Esophagus squamous epithelium (tissue), 4 donors: ENCODE data around the gene RSPH9.

Experiments
- CTCF ChIP-seq, 6 experiments: fragments of 450-650 bp in 4 of 6; fragments of 200-600 bp in 2 of 6; sonication (generic) in 2 of 6; IDR thresholded peaks; one replicate each; pipeline ENCODE4 v1.5.1; 2016 to 2019; ENCODE audit warnings: antibody characterized with exemption in 6 of 6, mild to moderate bottlenecking in 4 of 6, moderate library complexity in 4 of 6
- POLR2A ChIP-seq, 4 donors: fragments of 450-650 bp; IDR thresholded peaks; one replicate each; pipeline ENCODE4 v1.6.1; 2017; ENCODE audit warnings: antibody characterized with exemption in 4 of 4, mild to moderate bottlenecking in 4 of 4, moderate library complexity in 3 of 4

- TF ChIP-seq POLR2A (IDR thresholded peaks at IDR 0.05) (peak in 1 of 4 donors; percentile 36), CTCF (IDR thresholded peaks at IDR 0.05) (no peak)
These were observed 58.0 kb downstream of the RSPH9 start for GRCh38 chr6:43702534-43703440.
